HEK293 (cell line): Measurements from ENCODE around the gene PDE4D.

Source experiments
- CTCF ChIA-PET: fragments of 350-600 bp; formaldehyde crosslinking; extraction: SDS; loops from one replicate; lab custom pipeline; 2021; ENCODE audit warnings: antibody characterized with exemption; lab: Yijun Ruan, JAX
- POLR2A ChIA-PET: fragments of 300-600 bp; formaldehyde crosslinking; extraction: SDS; loops from one replicate; lab custom pipeline; 2020; ENCODE audit warnings: antibody characterized with exemption, inconsistent platforms; lab: Yijun Ruan, JAX
- H3K27ac ChIP-seq: fragments of 200-500 bp; sonication (Bioruptor generic); 2 replicates; pipeline ENCODE4 v1.5.1; 2014; ENCODE audit warnings: low read depth, low read length, control low read depth, inconsistent platforms; ENCODE audit errors: extremely low read depth
- H3K36me3 ChIP-seq, 2 experiments: fragments of 200-500 bp in 1 of 2; sonication (Bioruptor generic) in 1 of 2; 1 replicate in 1 of 2; 2 replicates in 1 of 2; pipeline ENCODE4 v1.5.1; 2014 to 2017; ENCODE audit warnings: inconsistent platforms in 2 of 2, low read length in 2 of 2; ENCODE audit not compliant: control insufficient read depth in 2 of 2, insufficient read depth in 1 of 2
- H3K4me1 ChIP-seq: fragments of 200-500 bp; sonication (Bioruptor generic); 2 replicates; pipeline ENCODE4 v1.5.1; 2014; ENCODE audit warnings: mild to moderate bottlenecking, low read length, inconsistent platforms; ENCODE audit not compliant: control insufficient read depth, insufficient read depth
- H3K4me3 ChIP-seq: 2 replicates; pipeline ENCODE4 v1.5.1; 2011; ENCODE audit warnings: low read depth, mild to moderate bottlenecking, control low read depth, low read length, moderate library complexity
- H3K9me3 ChIP-seq: fragments of 200-500 bp; sonication (Bioruptor generic); 2 replicates; pipeline ENCODE4 v1.5.1; 2014; ENCODE audit warnings: low read depth, low read length, inconsistent platforms; ENCODE audit not compliant: control insufficient read depth, insufficient read depth
- FEZF1 ChIP-seq: fragments of 450-650 bp; formaldehyde crosslinking; IDR thresholded peaks from 2 replicates; pipeline ENCODE4 v1.5.1; 2016; ENCODE audit warnings: missing biosample characterization, missing genetic modification characterization
- GFI1B ChIP-seq: fragments of 450-650 bp; formaldehyde crosslinking; IDR thresholded peaks from 2 replicates; pipeline ENCODE4 v1.5.1; 2016; ENCODE audit warnings: missing biosample characterization, missing genetic modification characterization
- HOXC10 ChIP-seq: sonication (generic); formaldehyde crosslinking; IDR thresholded peaks from 2 replicates; pipeline ENCODE4 v1.8.1; 2023; ENCODE audit warnings: mild to moderate bottlenecking, missing genetic modification reagents
- REPIN1 ChIP-seq: fragments of 450-650 bp; formaldehyde crosslinking; IDR thresholded peaks from 2 replicates; pipeline ENCODE4 v1.5.1; 2017; ENCODE audit warnings: missing biosample characterization, missing genetic modification characterization, low read depth
- SCRT1 ChIP-seq: fragments of 450-650 bp; formaldehyde crosslinking; IDR thresholded peaks from 2 replicates; pipeline ENCODE4 v1.5.1; 2016; ENCODE audit warnings: missing biosample characterization, missing genetic modification characterization, borderline replicate concordance
- SCRT2 ChIP-seq: fragments of 450-650 bp; formaldehyde crosslinking; IDR thresholded peaks from 2 replicates; pipeline ENCODE4 v1.5.1; 2016; ENCODE audit warnings: missing biosample characterization, missing genetic modification characterization
- ZNF423 ChIP-seq: fragments of 450-650 bp; formaldehyde crosslinking; IDR thresholded peaks from 2 replicates; pipeline ENCODE4 v1.5.1; 2016; ENCODE audit warnings: missing biosample characterization, missing genetic modification characterization
- ZNF501 ChIP-seq: fragments of 450-650 bp; formaldehyde crosslinking; IDR thresholded peaks from 2 replicates; pipeline ENCODE4 v1.5.1; 2016; ENCODE audit warnings: missing biosample characterization, missing genetic modification characterization
- ZNF521 ChIP-seq: fragments of 450-650 bp; formaldehyde crosslinking; IDR thresholded peaks from 2 replicates; pipeline ENCODE4 v1.5.1; 2017; ENCODE audit warnings: missing biosample characterization, mild to moderate bottlenecking, missing genetic modification characterization
- ZNF529 ChIP-seq: fragments of 450-650 bp; formaldehyde crosslinking; IDR thresholded peaks from 2 replicates; pipeline ENCODE4 v1.5.1; 2017; ENCODE audit warnings: missing genetic modification characterization, missing biosample characterization; ENCODE audit not compliant: insufficient replicate concordance
- ZNF530 ChIP-seq: fragments of 450-650 bp; formaldehyde crosslinking; IDR thresholded peaks from 2 replicates; pipeline ENCODE4 v1.5.1; 2016; ENCODE audit warnings: low read depth, missing biosample characterization, missing genetic modification characterization
- ZNF561 ChIP-seq: fragments of 450-650 bp; IDR thresholded peaks from 2 replicates; pipeline ENCODE4 v1.5.1; 2018; ENCODE audit warnings: missing biosample characterization, missing genetic modification characterization, borderline replicate concordance
- ZNF596 ChIP-seq: fragments of 450-650 bp; IDR thresholded peaks from 2 replicates; pipeline ENCODE4 v1.5.0; 2018; ENCODE audit warnings: missing biosample characterization, mild to moderate bottlenecking, missing genetic modification characterization, moderate library complexity
- ZNF660 ChIP-seq: fragments of 450-650 bp; IDR thresholded peaks from 2 replicates; pipeline ENCODE4 v1.5.1; 2018; ENCODE audit warnings: missing biosample characterization, mild to moderate bottlenecking, missing genetic modification characterization
- ZNF776 ChIP-seq: fragments of 450-650 bp; formaldehyde crosslinking; IDR thresholded peaks from 2 replicates; pipeline ENCODE4 v1.5.0; 2017; ENCODE audit warnings: missing biosample characterization, missing genetic modification characterization, borderline replicate concordance
- ZXDB ChIP-seq: fragments of 450-650 bp; formaldehyde crosslinking; IDR thresholded peaks from 2 replicates; pipeline ENCODE4 v1.5.1; 2016; ENCODE audit warnings: missing biosample characterization, missing genetic modification characterization
- TF ChIP-seq, protein P1 (sequence below): fragments of 450-650 bp; formaldehyde crosslinking; IDR thresholded peaks from 2 replicates; pipeline ENCODE4 v1.5.1; 2016; ENCODE audit warnings: missing biosample characterization, missing genetic modification characterization, borderline replicate concordance
- TF ChIP-seq, protein P2 (sequence below): fragments of 450-650 bp; formaldehyde crosslinking; IDR thresholded peaks from 2 replicates; pipeline ENCODE4 v1.5.1; 2016; ENCODE audit warnings: missing biosample characterization, missing genetic modification characterization
- TF ChIP-seq, protein P3 (sequence below): fragments of 450-650 bp; formaldehyde crosslinking; IDR thresholded peaks from 2 replicates; pipeline ENCODE4 v1.5.1; 2016; ENCODE audit warnings: missing biosample characterization, missing genetic modification characterization
- TF ChIP-seq, protein P4 (sequence below): fragments of 450-650 bp; IDR thresholded peaks from 2 replicates; pipeline ENCODE4 v1.5.1; 2018; ENCODE audit warnings: missing biosample characterization, mild to moderate bottlenecking, missing genetic modification characterization
- TF ChIP-seq, protein P5 (sequence below): fragments of 450-650 bp; formaldehyde crosslinking; IDR thresholded peaks from 2 replicates; pipeline ENCODE4 v1.5.1; 2016; ENCODE audit warnings: missing biosample characterization, missing genetic modification characterization

The PDE4D gene

DNA sequence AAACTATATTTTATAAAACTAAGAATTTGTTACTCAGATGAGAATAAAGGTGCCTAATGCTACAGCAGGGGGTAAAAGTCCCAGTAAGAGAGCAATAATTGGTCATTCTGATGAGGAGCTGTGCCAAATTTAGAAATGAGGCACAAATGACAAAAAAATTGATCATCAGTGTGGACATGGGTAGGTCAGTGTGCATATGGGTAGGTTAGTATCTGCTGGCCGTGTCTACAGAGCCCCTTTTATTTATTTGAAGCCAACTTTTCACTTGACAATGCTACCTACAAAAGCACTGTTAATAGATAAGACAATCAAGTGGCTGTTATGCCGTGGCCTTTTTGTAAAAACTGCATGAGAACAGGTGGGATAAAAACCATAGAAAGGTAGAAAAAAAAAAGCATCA lies 856.1 kb downstream of the PDE4D start:
- no peak overlapping the region for H3K27ac ChIP-seq
- CTCF ChIA-PET, result interaction anchor here (0.5 kb wide), 1 partner anchor 1847 kb away, joined by 3 read pairs; no protein-coding TSS in a partner anchor

DNA sequence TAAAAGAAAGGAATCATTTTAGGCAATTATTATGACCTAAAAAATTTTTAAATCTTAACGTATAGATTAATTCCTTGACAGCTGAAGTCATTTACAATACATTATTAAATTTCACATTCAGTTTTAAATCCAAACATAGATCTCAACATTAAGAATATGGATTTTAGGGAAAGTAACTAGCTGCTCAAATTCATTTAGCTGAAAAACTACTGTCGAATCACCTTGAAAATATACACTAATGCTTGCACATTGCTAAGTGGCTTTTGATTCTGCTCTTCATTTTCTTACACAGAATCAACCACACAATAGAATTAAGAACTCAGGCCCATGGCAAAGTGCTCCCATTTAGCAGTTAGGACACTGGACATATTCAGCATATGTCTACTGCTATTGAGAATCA lies 856.5 kb downstream of the PDE4D start:
- TF ChIP-seq REPIN1 (tag by site-specific recombination), result no peak
- TF ChIP-seq, protein P1, sequence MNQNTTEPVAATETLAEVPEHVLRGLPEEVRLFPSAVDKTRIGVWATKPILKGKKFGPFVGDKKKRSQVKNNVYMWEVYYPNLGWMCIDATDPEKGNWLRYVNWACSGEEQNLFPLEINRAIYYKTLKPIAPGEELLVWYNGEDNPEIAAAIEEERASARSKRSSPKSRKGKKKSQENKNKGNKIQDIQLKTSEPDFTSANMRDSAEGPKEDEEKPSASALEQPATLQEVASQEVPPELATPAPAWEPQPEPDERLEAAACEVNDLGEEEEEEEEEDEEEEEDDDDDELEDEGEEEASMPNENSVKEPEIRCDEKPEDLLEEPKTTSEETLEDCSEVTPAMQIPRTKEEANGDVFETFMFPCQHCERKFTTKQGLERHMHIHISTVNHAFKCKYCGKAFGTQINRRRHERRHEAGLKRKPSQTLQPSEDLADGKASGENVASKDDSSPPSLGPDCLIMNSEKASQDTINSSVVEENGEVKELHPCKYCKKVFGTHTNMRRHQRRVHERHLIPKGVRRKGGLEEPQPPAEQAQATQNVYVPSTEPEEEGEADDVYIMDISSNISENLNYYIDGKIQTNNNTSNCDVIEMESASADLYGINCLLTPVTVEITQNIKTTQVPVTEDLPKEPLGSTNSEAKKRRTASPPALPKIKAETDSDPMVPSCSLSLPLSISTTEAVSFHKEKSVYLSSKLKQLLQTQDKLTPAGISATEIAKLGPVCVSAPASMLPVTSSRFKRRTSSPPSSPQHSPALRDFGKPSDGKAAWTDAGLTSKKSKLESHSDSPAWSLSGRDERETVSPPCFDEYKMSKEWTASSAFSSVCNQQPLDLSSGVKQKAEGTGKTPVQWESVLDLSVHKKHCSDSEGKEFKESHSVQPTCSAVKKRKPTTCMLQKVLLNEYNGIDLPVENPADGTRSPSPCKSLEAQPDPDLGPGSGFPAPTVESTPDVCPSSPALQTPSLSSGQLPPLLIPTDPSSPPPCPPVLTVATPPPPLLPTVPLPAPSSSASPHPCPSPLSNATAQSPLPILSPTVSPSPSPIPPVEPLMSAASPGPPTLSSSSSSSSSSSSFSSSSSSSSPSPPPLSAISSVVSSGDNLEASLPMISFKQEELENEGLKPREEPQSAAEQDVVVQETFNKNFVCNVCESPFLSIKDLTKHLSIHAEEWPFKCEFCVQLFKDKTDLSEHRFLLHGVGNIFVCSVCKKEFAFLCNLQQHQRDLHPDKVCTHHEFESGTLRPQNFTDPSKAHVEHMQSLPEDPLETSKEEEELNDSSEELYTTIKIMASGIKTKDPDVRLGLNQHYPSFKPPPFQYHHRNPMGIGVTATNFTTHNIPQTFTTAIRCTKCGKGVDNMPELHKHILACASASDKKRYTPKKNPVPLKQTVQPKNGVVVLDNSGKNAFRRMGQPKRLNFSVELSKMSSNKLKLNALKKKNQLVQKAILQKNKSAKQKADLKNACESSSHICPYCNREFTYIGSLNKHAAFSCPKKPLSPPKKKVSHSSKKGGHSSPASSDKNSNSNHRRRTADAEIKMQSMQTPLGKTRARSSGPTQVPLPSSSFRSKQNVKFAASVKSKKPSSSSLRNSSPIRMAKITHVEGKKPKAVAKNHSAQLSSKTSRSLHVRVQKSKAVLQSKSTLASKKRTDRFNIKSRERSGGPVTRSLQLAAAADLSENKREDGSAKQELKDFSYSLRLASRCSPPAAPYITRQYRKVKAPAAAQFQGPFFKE (tag by site-specific recombination), result no peak
- TF ChIP-seq ZNF501 (tag by site-specific recombination), result no peak
- TF ChIP-seq ZNF561 (tag by site-specific recombination), result no peak
- TF ChIP-seq GFI1B (tag by site-specific recombination), result no peak
- no peak for TF ChIP-seq ZXDB (tag by site-specific recombination)
- TF ChIP-seq ZNF423 (tag by site-specific recombination), result no peak
- TF ChIP-seq, protein P2, sequence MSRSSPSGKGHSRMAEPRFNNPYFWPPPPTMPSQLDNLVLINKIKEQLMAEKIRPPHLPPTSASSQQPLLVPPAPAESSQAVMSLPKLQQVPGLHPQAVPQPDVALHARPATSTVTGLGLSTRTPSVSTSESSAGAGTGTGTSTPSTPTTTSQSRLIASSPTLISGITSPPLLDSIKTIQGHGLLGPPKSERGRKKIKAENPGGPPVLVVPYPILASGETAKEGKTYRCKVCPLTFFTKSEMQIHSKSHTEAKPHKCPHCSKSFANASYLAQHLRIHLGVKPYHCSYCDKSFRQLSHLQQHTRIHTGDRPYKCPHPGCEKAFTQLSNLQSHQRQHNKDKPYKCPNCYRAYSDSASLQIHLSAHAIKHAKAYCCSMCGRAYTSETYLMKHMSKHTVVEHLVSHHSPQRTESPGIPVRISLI (tag by site-specific recombination), result no peak
- TF ChIP-seq ZNF596 (tag by site-specific recombination), result no peak
- no peak for TF ChIP-seq ZNF529 (tag by site-specific recombination)
- TF ChIP-seq ZNF776 (tag by site-specific recombination), result no peak
- TF ChIP-seq SCRT2 (tag by site-specific recombination), result no peak
- TF ChIP-seq SCRT1 (tag by site-specific recombination), result no peak
- TF ChIP-seq HOXC10 (CRISPR knock-in tag), result no peak
- TF ChIP-seq, protein P3, sequence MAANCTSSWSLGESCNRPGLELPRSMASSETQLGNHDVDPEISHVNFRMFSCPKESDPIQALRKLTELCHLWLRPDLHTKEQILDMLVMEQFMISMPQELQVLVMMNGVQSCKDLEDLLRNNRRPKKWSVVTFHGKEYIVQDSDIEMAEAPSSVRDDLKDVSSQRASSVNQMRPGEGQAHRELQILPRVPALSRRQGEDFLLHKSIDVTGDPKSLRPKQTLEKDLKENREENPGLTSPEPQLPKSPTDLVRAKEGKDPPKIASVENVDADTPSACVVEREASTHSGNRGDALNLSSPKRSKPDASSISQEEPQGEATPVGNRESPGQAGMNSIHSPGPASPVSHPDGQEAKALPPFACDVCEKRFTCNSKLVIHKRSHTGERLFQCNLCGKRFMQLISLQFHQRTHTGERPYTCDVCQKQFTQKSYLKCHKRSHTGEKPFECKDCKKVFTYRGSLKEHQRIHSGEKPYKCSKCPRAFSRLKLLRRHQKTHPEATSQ (tag by site-specific recombination), result no peak
- no peak for TF ChIP-seq ZNF530
- TF ChIP-seq, all 188 proteins: peak for 0
- no peaks in the 10 kb centered on the region for H3K36me3 ChIP-seq
- no peak overlapping the region for H3K27ac ChIP-seq
- no peaks in the 10 kb centered on the region for H3K9me3 ChIP-seq
- peaks cover 23% of the 10 kb centered on the region for H3K4me1 ChIP-seq
- ChIA-PET CTCF (interaction anchor here (3.0 kb wide), 1 partner anchor 137 kb away, joined by 29 read pairs; no protein-coding TSS in a partner anchor), POLR2A (no interaction called here)
- no peak overlapping the region for H3K4me3 ChIP-seq

More for the DNA sequence above, 856.1 kb downstream of the PDE4D start:
- H3K36me3 ChIP-seq, result no peaks in the 10 kb centered on the region
- no peak overlapping the region for H3K4me3 ChIP-seq
- peaks cover 23% of the 10 kb centered on the region for H3K4me1 ChIP-seq
- no peak for TF ChIP-seq ZNF596 (tag by site-specific recombination)
- no peak for TF ChIP-seq SCRT2 (tag by site-specific recombination)
- TF ChIP-seq, protein P4, sequence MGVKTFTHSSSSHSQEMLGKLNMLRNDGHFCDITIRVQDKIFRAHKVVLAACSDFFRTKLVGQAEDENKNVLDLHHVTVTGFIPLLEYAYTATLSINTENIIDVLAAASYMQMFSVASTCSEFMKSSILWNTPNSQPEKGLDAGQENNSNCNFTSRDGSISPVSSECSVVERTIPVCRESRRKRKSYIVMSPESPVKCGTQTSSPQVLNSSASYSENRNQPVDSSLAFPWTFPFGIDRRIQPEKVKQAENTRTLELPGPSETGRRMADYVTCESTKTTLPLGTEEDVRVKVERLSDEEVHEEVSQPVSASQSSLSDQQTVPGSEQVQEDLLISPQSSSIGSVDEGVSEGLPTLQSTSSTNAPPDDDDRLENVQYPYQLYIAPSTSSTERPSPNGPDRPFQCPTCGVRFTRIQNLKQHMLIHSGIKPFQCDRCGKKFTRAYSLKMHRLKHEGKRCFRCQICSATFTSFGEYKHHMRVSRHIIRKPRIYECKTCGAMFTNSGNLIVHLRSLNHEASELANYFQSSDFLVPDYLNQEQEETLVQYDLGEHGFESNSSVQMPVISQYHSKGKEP, result no peak
- peak; percentile 48 for TF ChIP-seq FEZF1
- TF ChIP-seq, protein P5, sequence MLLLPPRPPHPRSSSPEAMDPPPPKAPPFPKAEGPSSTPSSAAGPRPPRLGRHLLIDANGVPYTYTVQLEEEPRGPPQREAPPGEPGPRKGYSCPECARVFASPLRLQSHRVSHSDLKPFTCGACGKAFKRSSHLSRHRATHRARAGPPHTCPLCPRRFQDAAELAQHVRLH, result no peak
- no peak for TF ChIP-seq ZNF521 (tag by site-specific recombination)
- peak; percentile 82 for TF ChIP-seq ZNF660 (tag by site-specific recombination)
- no peaks in the 10 kb centered on the region for H3K9me3 ChIP-seq
- POLR2A ChIA-PET, result no interaction called here
